K562 treated with DMSO at 1 percent for 48 hours (cell line): ENCODE measurements around the gene TMLHE. TPM values are rescaled to one million over a fixed set of nuclear protein-coding genes. Genes with fewer than 3 reads are reported as not detected.

ENCODE experiments used
- total RNA-seq: library from RNA; unstranded; fragments of 300-600 nt; gene quantifications from 2 replicates; pipeline ENCODE4 v1.2.3, GENCODE V29; 2022; ENCODE audit warnings: low replicate concordance; ENCODE audit errors: extremely low read depth

TMLHE gene, protein sequence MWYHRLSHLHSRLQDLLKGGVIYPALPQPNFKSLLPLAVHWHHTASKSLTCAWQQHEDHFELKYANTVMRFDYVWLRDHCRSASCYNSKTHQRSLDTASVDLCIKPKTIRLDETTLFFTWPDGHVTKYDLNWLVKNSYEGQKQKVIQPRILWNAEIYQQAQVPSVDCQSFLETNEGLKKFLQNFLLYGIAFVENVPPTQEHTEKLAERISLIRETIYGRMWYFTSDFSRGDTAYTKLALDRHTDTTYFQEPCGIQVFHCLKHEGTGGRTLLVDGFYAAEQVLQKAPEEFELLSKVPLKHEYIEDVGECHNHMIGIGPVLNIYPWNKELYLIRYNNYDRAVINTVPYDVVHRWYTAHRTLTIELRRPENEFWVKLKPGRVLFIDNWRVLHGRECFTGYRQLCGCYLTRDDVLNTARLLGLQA
- not detected in 2 replicates for total RNA-seq

DNA sequence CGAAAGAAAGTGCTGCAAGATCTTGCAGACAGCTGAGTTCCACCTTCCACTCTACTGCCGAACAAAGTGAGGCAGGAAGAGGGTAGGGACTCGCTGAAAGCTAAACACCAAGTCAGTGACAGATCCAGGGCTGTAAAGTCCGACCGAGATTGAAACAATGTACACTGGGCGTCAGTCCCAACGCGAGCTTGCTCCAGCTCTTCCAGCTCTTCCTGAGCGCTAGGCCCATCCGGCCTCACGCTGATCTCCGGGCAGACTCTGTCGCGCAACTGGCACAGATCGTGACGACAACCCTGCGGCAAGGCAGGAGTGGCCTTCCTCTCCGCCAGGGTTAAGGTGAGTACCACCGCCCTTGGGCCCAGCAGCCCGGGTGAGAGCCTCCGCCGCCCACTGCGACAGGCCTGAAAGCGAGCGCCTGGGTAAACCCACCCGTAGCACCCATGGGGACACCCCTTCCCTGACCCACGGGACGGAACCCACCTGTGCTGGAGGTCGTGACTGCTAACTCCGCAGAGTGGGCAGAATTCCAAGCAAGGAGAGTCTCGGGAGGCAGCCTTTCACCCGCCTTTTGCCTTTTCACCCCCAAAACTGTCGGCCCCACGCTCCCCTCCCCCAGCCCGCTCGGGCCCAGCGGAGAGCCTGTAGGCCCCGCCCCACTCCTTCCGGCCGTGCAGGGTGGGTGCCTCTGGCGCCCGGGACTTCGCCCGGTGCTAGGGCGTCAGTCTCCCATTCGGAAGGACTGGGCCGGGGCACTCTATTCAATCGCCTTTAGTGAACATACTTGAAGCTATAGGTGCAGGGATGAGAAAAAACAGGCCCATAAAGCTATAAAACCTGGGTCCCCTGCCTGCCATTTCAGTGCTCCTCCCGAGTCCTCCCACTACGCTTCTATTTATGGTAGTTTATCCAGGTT is at the start of gene TMLHE, which contains the start of gene SPRY3:
TSS of gene TMLHE (minus strand) at position 641 of the 913 bp plus-strand sequence. CDS start 67,676 bp downstream, outside the sequence.
TSS of gene SPRY3 (plus strand) at position 275 of the 913 bp plus-strand sequence.

DNA sequence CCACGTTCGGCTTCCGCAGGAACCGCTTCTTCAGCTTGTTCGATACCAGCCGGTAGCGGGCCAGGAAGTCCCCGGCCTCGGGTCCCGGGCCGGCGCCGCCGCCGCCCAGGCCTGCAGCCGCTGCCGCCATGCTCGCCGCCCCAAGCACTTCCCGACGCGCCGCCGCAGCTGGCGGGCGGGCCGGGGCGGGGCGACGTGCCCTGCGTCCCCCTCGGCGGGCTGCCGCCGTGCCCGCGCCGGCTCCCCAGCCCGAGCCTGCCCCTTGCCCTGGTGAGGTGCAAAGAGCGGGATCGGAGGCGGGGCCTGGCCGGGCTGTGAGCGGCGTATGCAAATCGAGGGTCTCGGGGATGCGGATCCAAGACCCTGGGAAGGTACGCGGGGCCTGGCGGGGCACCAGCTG is 154.3 kb downstream of the TMLHE start, which contains the start of gene F8A3:
TSS of gene F8A3 (minus strand) at position 150 of the 400 bp plus-strand sequence. CDS start at position 130, 20 bp downstream.

Other genes with a start within 250 kb of the TMLHE start
- not detected in 2 replicates for gene F8A2, start 230.9 kb downstream of the TMLHE start, total RNA-seq
- gene F8A3, start 154.3 kb downstream of the TMLHE start, total RNA-seq, result not detected in 2 replicates
- gene SPRY3, start 366 bp downstream of the TMLHE start, total RNA-seq, result not detected in 2 replicates